Activated CD4-positive, alpha-beta memory T cell treated with anti-CD3 and anti-CD28 coated beads, Interleukin-2, amount 10 ng/mL, durations not matched to agents 7 days and 5 days (primary cell): ENCODE measurements around the gene MMEL1. TPM values are rescaled to one million over a fixed set of nuclear protein-coding genes. Genes with fewer than 3 reads are reported as not detected.

ENCODE experiments used
- CTCF ChIA-PET: fragments of 350-600 bp; sonication (Branson Sonifier 250); formaldehyde crosslinking; loops from one replicate; lab custom pipeline; 2021; ENCODE audit warnings: antibody characterized with exemption, inconsistent platforms; lab: Charles Lee
- POLR2A ChIA-PET: fragments of 350-600 bp; sonication (Branson Sonifier 250); formaldehyde crosslinking; loops from one replicate; lab custom pipeline; 2021; ENCODE audit warnings: antibody characterized with exemption; lab: Charles Lee
- DNase-seq: peaks from one replicate; pipeline ENCODE4 v3.0.0-alpha.2; 2020
- H3K27ac Mint-ChIP-seq: one replicate; pipeline ENCODE4 v1.8.0; 2021; ENCODE audit warnings: mild to moderate bottlenecking, mixed read lengths
- H3K27me3 Mint-ChIP-seq: one replicate; pipeline ENCODE4 v1.8.0; 2021; ENCODE audit warnings: mixed read lengths
- H3K36me3 Mint-ChIP-seq: one replicate; pipeline ENCODE4 v1.8.0; 2021; ENCODE audit warnings: low read depth, mixed read lengths
- H3K4me1 Mint-ChIP-seq: one replicate; pipeline ENCODE4 v1.8.0; 2021; ENCODE audit warnings: mixed read lengths
- H3K4me3 Mint-ChIP-seq: one replicate; pipeline ENCODE4 v1.8.0; 2021; ENCODE audit warnings: mild to moderate bottlenecking, mixed read lengths
- H3K9me3 Mint-ChIP-seq: one replicate; pipeline ENCODE4 v1.8.0; 2021; ENCODE audit warnings: mixed read lengths
- total RNA-seq, 2 experiments: library from RNA; stranded (reverse); gene quantifications; one replicate each; pipeline ENCODE4 v1.2.3, GENCODE V29; 2021

MMEL1 gene
- total RNA-seq, 2 experiments from 2014 or later: 1.0 to 1.5 TPM

DNA sequence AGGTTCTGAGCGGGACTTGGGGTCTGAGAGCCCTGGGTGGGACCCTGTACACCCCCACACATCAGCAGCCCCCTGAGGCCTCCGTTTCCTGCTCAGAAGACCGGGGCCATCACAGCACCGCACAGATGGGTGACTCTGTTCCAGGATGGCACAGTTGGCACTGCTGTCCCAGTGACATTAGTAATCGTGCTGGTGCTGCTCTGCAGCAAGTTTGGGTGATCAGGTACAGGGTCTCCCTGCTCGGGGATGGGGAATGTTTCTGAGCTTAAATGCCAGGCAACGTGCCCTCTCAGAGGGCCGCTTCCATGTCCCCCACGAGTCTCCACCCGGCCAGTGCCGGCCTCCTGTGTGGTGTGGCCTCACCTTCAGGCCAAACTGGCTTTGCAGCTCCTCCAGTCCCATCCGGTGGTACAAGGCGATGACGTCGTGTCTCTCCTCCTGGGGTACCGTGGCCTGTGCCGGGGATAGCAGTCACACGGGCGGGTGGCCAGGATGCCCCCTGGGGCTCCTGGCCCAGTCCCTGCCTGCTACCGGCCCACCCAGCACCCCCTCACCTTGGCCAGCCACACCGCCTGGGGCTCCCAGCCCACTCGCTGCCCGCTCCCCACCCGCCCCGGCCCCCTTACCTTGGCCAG is 29.2 kb downstream of the MMEL1 start:
- CTCF ChIA-PET: no interaction called here

DNA sequence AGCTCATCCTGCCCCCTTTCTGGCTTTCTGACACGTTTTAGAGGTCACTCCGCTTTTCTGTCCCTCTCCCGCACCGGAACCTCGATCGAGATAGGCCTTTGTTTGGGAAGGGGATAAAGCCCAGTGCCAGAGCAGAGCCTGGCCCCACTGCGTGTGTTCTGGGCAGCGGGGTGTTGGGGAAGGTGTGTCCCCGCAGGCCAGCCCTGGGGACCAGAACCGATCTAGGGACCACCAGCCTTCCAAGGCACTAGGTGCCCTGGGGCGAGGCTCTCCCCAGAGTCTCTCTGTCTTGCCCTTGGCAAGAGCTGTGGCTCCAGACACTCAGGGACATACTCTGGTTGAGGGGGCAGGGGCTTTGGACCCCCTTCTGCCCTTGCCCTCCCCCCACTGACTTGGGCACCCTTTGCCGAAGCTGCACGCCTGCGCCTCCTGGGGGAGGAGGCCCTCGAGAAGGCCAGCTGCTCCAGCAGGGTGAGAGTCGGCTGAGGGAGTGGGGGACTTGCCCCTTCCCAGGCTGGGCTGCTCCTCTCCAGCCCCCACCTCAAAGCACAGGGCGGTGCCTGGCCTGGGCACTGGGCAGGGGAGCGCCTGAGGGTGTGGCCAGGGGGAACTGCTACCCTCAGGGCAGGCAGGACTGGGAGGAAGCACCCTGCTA is 29.8 kb downstream of the MMEL1 start:
- DNase-seq: no peak
- CTCF ChIA-PET: no interaction called here
- peaks cover 6% of the 10 kb centered on the region for H3K27me3 Mint-ChIP-seq
- no peaks in the 10 kb centered on the region for H3K9me3 Mint-ChIP-seq
- no peaks in the 10 kb centered on the region for H3K4me1 Mint-ChIP-seq
- H3K27ac Mint-ChIP-seq: no peak overlapping the region
- H3K36me3 Mint-ChIP-seq: no peaks in the 10 kb centered on the region
- POLR2A ChIA-PET: no interaction called here
- H3K4me3 Mint-ChIP-seq: no peak overlapping the region

More for the DNA sequence above, 29.2 kb downstream of the MMEL1 start:
- Mint-ChIP-seq H3K4me3 (no peak overlapping the region), H3K4me1 (no peaks in the 10 kb centered on the region), H3K27me3 (peaks cover 1% of the 10 kb centered on the region), H3K27ac (no peak overlapping the region), H3K36me3 (no peaks in the 10 kb centered on the region), H3K9me3 (peaks cover 4% of the 10 kb centered on the region)
- no peak for DNase-seq
- POLR2A ChIA-PET: no interaction called here

- CTCF ChIA-PET: no interaction called here
- Mint-ChIP-seq H3K4me3 (no peak overlapping the region), H3K9me3 (no peaks in the 10 kb centered on the region), H3K4me1 (no peaks in the 10 kb centered on the region), H3K36me3 (no peaks in the 10 kb centered on the region), H3K27ac (no peak overlapping the region), H3K27me3 (peaks cover 6% of the 10 kb centered on the region)
- DNase-seq: no peak
- POLR2A ChIA-PET: no interaction called here
Observed at GRCh38 chr1:2602311-2602835, 30.4 kb downstream of the MMEL1 start.

GRCh38 chr1:2601721-2602303 is 31.0 kb downstream of the MMEL1 start:
- ChIA-PET CTCF (no interaction called here), POLR2A (no interaction called here)
- DNase-seq: peak; percentile 15
- Mint-ChIP-seq H3K27me3 (peaks cover 6% of the 10 kb centered on the region), H3K27ac (no peak overlapping the region), H3K4me3 (no peak overlapping the region), H3K4me1 (no peaks in the 10 kb centered on the region), H3K9me3 (no peaks in the 10 kb centered on the region), H3K36me3 (no peaks in the 10 kb centered on the region)

- H3K4me3 Mint-ChIP-seq: no peak overlapping the region
- CTCF ChIA-PET: no interaction called here
- DNase-seq: no peak
- no peaks in the 10 kb centered on the region for H3K4me1 Mint-ChIP-seq
- H3K36me3 Mint-ChIP-seq: no peaks in the 10 kb centered on the region
- POLR2A ChIA-PET: interaction anchor here (2.4 kb wide), 1 partner anchor 13 kb away, joined by 9 read pairs; the partner anchor contains the start of gene PRXL2B
- no peaks in the 10 kb centered on the region for H3K9me3 Mint-ChIP-seq
- no peak overlapping the region for H3K27ac Mint-ChIP-seq
- H3K27me3 Mint-ChIP-seq: peaks cover 6% of the 10 kb centered on the region
Observed at GRCh38 chr1:2598329-2598931, 34.4 kb downstream of the MMEL1 start.

DNA sequence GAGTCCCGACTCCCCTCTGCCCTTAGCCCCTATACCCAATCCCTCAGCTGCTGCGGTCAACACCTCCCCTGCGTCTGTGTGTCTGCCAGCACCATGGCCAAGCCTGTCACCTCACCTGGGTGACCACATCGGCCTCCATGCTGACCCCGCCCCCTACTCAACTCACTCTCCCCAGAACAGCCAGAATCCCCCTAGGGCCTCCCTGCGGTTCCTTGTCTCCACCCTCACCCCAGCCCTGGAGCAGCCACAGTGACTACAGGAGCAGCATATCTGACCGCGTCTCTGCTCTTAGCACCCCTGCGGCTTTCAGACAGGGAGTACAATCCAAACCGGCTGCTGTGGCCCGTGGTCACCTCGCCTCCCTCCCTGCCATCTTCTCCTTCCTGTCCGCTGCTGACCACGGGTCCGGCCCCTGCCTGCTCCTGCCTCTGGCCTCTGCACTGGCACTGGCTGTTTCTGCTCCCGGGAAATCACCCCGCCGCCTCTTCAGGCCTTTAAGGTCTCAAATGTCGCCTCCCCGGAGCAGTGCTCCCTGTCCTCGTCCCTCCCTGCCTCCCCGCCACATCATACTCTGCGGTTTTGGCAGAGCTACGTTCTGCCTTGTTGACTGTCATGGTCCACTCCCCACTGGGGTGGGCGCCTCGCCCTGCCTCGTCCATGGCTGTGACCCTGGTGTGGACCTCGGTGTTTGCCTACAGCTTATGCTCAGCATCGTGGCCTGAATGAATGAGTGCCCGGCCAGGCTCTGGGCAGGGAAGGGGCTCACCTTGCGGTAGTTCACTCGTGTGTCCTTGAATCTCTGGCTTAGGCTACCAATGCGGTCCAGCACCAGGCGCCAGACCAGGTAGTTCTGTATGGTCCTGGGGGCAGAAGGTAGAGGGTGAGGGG is 35.1 kb downstream of the MMEL1 start:
- H3K4me1 Mint-ChIP-seq: peaks cover 2% of the 10 kb centered on the region
- no peaks in the 10 kb centered on the region for H3K9me3 Mint-ChIP-seq
- CTCF ChIA-PET: interaction anchor here (0.6 kb wide), 1 partner anchor 47 kb away, joined by 5 read pairs; no protein-coding TSS in a partner anchor
- no peak overlapping the region for H3K27ac Mint-ChIP-seq
- POLR2A ChIA-PET: interaction anchor here (2.4 kb wide), 1 partner anchor 12 kb away, joined by 9 read pairs; the partner anchor contains the start of gene PRXL2B
- no peaks in the 10 kb centered on the region for H3K36me3 Mint-ChIP-seq
- H3K27me3 Mint-ChIP-seq: peaks cover 6% of the 10 kb centered on the region
- no peak overlapping the region for H3K4me3 Mint-ChIP-seq
- no peak for DNase-seq

DNA sequence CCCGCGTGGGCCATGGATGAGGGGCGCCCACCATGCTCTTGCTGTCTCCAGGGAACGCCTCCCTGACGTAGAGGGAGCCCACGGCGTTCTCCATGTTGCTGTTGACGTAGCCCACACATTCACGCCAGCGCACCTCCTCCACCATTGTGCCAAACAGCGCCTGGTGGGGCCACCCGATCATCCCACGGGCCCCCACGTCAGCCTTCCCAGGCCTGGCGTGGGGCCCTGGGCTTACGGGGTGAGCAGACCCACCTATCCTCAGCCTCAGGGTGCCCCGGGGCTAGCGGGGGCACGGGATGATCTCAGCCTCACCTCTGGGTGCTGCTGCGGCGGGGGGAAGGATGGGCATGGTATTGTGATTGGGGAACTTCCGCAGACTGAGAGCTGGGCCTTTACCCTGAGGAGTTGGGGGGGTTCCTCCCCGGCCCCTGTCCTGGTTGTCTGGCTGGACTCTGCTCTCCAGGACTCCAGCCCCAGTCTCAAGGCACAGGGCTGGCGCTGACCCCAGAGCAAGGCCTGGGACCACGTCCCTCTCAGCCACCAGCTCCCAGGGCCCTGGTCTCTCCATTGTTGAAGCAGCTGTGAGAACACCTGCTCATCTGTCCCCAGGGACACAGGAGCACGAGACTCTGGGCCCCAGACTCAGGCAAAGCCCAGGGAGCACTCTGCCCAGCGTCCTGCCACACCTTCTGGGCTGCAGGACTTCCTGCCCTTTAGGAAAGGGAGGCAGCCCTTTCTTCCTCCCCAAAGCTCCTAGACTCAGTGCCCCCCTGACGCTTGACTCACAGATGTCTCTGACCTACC is 36.1 kb downstream of the MMEL1 start:
- no peak overlapping the region for H3K27ac Mint-ChIP-seq
- H3K4me3 Mint-ChIP-seq: no peak overlapping the region
- no peaks in the 10 kb centered on the region for H3K36me3 Mint-ChIP-seq
- peaks cover 3% of the 10 kb centered on the region for H3K4me1 Mint-ChIP-seq
- H3K9me3 Mint-ChIP-seq: no peaks in the 10 kb centered on the region
- peaks cover 6% of the 10 kb centered on the region for H3K27me3 Mint-ChIP-seq
- DNase-seq: no peak
- ChIA-PET POLR2A (interaction anchor here (2.4 kb wide), 1 partner anchor 11 kb away, joined by 9 read pairs; the partner anchor contains the start of gene PRXL2B), CTCF (interaction anchor here (0.6 kb wide), 1 partner anchor 48 kb away, joined by 5 read pairs; no protein-coding TSS in a partner anchor)

DNA sequence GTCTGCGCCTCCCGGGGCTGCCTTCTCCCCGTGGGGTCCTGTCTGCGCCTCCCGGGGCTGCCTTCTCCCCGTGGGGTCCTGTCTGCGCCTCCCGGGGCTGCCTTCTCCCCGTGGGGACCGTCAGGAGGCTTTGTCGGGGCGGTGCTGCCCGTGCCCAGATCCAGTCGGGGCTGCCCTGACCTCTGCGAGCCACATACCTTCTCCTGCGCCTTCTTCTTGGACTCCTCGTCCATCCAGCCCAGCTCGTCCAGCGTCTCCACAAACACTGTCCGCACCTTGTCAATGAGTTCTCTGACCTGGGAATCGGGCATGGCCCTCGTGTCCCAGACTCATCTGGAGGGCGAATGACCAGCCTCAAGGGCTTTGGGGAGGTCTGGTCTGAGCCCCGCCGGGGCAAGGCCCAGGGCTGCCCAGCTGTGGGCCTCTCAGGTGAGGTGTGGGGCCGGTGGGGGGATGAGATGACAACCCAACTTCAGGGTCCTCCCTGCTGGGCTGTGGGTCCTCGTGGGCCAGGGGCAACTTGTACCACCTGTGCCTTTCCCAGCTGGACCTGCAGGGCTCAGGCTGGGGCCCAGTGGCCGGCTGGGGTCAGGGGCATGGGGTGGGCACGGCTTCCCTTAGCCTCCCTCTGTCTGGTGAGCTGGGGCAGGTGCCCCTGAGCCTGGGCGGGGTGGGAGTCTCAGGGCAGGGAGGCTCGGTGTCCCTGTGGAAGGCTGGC is 36.8 kb downstream of the MMEL1 start:
- CTCF ChIA-PET: no interaction called here
- Mint-ChIP-seq H3K4me3 (no peak overlapping the region), H3K36me3 (no peaks in the 10 kb centered on the region), H3K27me3 (peaks cover 6% of the 10 kb centered on the region), H3K4me1 (peaks cover 3% of the 10 kb centered on the region), H3K9me3 (no peaks in the 10 kb centered on the region), H3K27ac (no peak overlapping the region)
- no peak for DNase-seq
- POLR2A ChIA-PET: interaction anchor here (2.4 kb wide), 1 partner anchor 10 kb away, joined by 9 read pairs; the partner anchor contains the start of gene PRXL2B

GRCh38 chr1:2595261-2595811 is 37.5 kb downstream of the MMEL1 start:
- H3K9me3 Mint-ChIP-seq: no peaks in the 10 kb centered on the region
- ChIA-PET POLR2A (no interaction called here), CTCF (no interaction called here)
- H3K4me3 Mint-ChIP-seq: no peak overlapping the region
- no peaks in the 10 kb centered on the region for H3K36me3 Mint-ChIP-seq
- DNase-seq: no peak
- H3K27me3 Mint-ChIP-seq: peaks cover 6% of the 10 kb centered on the region
- H3K4me1 Mint-ChIP-seq: peaks cover 3% of the 10 kb centered on the region
- H3K27ac Mint-ChIP-seq: no peak overlapping the region

DNA sequence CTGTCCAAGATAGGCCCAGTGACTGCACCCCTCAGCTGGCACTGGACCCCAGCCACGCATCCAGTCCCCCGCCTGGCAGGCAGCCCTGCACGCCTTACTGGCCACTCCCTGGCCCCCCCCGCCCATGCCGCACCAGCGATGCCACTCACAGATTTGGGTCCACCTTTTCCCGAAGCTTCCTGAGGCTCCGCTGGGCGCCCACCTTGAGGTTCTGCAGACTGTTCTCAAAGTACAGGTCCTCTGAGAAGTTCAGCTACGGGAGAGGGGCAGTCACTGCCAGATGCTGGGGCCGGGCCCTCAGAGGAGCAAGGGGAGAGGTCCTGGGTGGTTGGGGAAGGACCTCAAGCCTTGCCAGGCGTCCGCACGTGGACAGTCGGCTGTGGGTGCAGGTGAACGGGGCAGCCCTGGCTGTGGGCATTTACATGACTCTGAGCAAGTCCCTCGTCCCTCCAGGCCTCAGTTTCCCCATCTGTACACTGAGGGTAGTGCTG is 38.1 kb downstream of the MMEL1 start:
- POLR2A ChIA-PET: no interaction called here
- Mint-ChIP-seq H3K36me3 (no peaks in the 10 kb centered on the region), H3K4me1 (peaks cover 3% of the 10 kb centered on the region), H3K27ac (no peak overlapping the region), H3K4me3 (no peak overlapping the region), H3K9me3 (no peaks in the 10 kb centered on the region), H3K27me3 (peaks cover 6% of the 10 kb centered on the region)
- CTCF ChIA-PET: no interaction called here
- no peak for DNase-seq
